ENCODE results near the gene SERPING1. TPM values are rescaled to one million over a fixed set of nuclear protein-coding genes. Genes with fewer than 3 reads are reported as not detected.

The SERPING1 gene
- total and polyA plus RNA-seq, 2 experiments from 2014 or later: 147 to 319 TPM

- in situ Hi-C loops (cut with MboI): loop anchor here (5.0 kb wide), 1 partner anchor 78 kb away; the partner anchor contains the start of gene UBE2L6
- Histone ChIP-seq H3K4me2 (ENCODE audit: unreplicated experiment) (no peak overlapping the region), H3K9me3 (ENCODE audit: low read depth) (no peaks in the 10 kb centered on the region), H2AFZ (no peak overlapping the region), H3K4me3 (no peak overlapping the region), H3F3A (ENCODE audit: insufficient read depth) (peaks cover 36% of the 10 kb centered on the region), H3K27me3 (replicated peaks; ENCODE audit: insufficient read depth) (no peaks in the 10 kb centered on the region), H3K9me2 (ENCODE audit: insufficient read depth) (no peaks in the 10 kb centered on the region), H3K9ac (no peak overlapping the region), H3K4me1 (ENCODE audit: insufficient read depth) (peaks cover 32% of the 10 kb centered on the region), H4K20me1 (ENCODE audit: insufficient read depth) (peaks cover 8% of the 10 kb centered on the region; the same call in 1 of the 2 replicates), H3K79me2 (ENCODE audit: insufficient read depth) (peaks cover 21% of the 10 kb centered on the region), H3K36me3 (ENCODE audit: low read depth) (no peaks in the 10 kb centered on the region), H3K27ac (no peak overlapping the region)
- 8 to 12% methylated on average over 17 of the region's 17 CpGs for WGBS, 2 experiments (ENCODE audit: low coverage in 1 of 2, low lambda C conversion rate in 2 of 2, missing lambda C conversion rate in 2 of 2)
- peak; percentile 78 for DNase-seq
- TF ChIP-seq EZH2phosphoT487 (IDR thresholded peaks at IDR 0.05; ENCODE audit: insufficient read depth, low read depth) (no peak), EZH2 (IDR thresholded peaks at IDR 0.05; ENCODE audit: insufficient read depth, poor library complexity, severe bottlenecking) (no peak)
Observed at GRCh38 chr11:57644748-57645688, 47.5 kb downstream of the SERPING1 start.

DNA sequence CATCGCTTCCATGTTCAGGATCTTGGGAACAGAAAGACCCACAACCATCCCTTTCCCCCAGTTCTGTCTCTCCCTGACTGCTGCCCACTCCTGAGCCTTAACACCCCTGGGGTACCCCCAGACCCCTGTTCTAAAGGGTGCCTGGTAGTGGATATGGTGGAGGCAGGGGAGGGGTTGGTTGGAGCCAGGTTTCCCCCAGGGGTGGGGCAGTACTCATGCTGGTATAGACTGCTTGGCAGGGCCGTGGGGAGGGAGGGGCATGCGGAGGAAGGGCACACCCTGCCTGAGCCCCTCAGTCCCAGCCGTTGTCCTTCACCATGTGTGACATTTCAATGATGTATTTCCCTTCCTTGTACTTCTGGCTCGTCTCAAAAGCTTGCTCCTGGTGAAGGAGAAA is 48.2 kb downstream of the SERPING1 start:
- no peaks in the 10 kb centered on the region for H3K36me3 ChIP-seq (ENCODE audit: low read depth)
- no peak overlapping the region for H2AFZ ChIP-seq
- no peaks in the 10 kb centered on the region for H3K27me3 ChIP-seq (replicated peaks; ENCODE audit: insufficient read depth)
- peaks cover 30% of the 10 kb centered on the region for H3K4me1 ChIP-seq (ENCODE audit: insufficient read depth)
- no peak for DNase-seq
- H3K9me2 ChIP-seq (ENCODE audit: insufficient read depth): no peaks in the 10 kb centered on the region
- 25 to 30% methylated on average over 4 to 5 of the region's 5 CpGs for WGBS, 2 experiments (ENCODE audit: low coverage in 1 of 2, low lambda C conversion rate in 2 of 2, missing lambda C conversion rate in 2 of 2)
- H3F3A ChIP-seq (ENCODE audit: insufficient read depth): peaks cover 36% of the 10 kb centered on the region
- TF ChIP-seq EZH2phosphoT487 (IDR thresholded peaks at IDR 0.05; ENCODE audit: insufficient read depth, low read depth) (no peak), EZH2 (IDR thresholded peaks at IDR 0.05; ENCODE audit: insufficient read depth, poor library complexity, severe bottlenecking) (no peak)
- H3K79me2 ChIP-seq (ENCODE audit: insufficient read depth): peaks cover 14% of the 10 kb centered on the region
- in situ Hi-C loops (cut with MboI): no loop called here
- no peak overlapping the region for H3K4me2 ChIP-seq (ENCODE audit: unreplicated experiment)
- no peak overlapping the region for H3K9ac ChIP-seq
- peaks cover 7% of the 10 kb centered on the region; the same call in 1 of the 2 replicates for H4K20me1 ChIP-seq (ENCODE audit: insufficient read depth)
- no peaks in the 10 kb centered on the region for H3K9me3 ChIP-seq (ENCODE audit: low read depth)
- no peak overlapping the region for H3K4me3 ChIP-seq
- no peak overlapping the region for H3K27ac ChIP-seq

GRCh38 chr11:57646194-57646798 is 48.8 kb downstream of the SERPING1 start:
- Histone ChIP-seq H3K9ac (no peak overlapping the region), H3K9me2 (ENCODE audit: insufficient read depth) (no peaks in the 10 kb centered on the region), H3K27ac (no peak overlapping the region), H3K9me3 (ENCODE audit: low read depth) (no peaks in the 10 kb centered on the region), H4K20me1 (ENCODE audit: insufficient read depth) (peaks cover 1% of the 10 kb centered on the region; the same call in 1 of the 2 replicates), H3K4me3 (no peak overlapping the region), H3K79me2 (ENCODE audit: insufficient read depth) (peaks cover 8% of the 10 kb centered on the region), H2AFZ (no peak overlapping the region), H3K27me3 (replicated peaks; ENCODE audit: insufficient read depth) (no peaks in the 10 kb centered on the region), H3K36me3 (ENCODE audit: low read depth) (no peaks in the 10 kb centered on the region), H3F3A (ENCODE audit: insufficient read depth) (peaks cover 33% of the 10 kb centered on the region), H3K4me1 (ENCODE audit: insufficient read depth) (peaks cover 26% of the 10 kb centered on the region), H3K4me2 (ENCODE audit: unreplicated experiment) (no peak overlapping the region)
- no peak for DNase-seq
- in situ Hi-C loops (cut with MboI): no loop called here
- TF ChIP-seq EZH2 (IDR thresholded peaks at IDR 0.05; ENCODE audit: insufficient read depth, poor library complexity, severe bottlenecking): no peak
- TF ChIP-seq EZH2phosphoT487 (IDR thresholded peaks at IDR 0.05; ENCODE audit: insufficient read depth, low read depth): no peak
- 74 to 76% methylated on average over 10 of the region's 10 CpGs for WGBS, 2 experiments (ENCODE audit: low coverage in 1 of 2, low lambda C conversion rate in 2 of 2, missing lambda C conversion rate in 2 of 2)

DNA sequence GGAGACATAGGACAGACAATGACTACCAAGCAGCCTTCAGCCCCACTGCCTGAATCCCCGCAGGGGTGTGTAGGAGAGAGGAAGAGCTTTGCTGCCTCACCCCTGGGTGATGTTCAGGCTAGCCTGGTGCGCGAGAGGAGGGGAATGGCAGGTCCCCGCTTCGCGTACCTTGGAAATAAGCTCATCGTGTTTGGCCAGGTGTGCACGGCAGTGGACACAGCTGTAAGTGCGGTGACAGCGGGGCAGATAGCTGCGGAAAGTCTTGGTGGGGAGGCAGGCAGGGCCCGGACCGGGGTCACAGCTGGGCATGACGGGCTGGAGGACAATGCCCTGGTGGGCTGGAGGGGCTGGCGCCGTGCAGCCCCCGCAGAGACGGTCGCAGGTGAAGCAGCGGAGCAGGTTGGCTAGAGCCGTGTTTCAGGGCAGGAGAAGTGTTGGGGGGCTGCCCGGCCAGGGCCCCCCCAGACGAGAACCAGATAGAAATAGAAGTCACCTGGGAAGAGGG is 49.4 kb downstream of the SERPING1 start:
- Histone ChIP-seq H3K4me2 (ENCODE audit: unreplicated experiment) (no peak overlapping the region), H3K9ac (no peak overlapping the region), H3K9me2 (ENCODE audit: insufficient read depth) (no peaks in the 10 kb centered on the region), H3K36me3 (ENCODE audit: low read depth) (no peaks in the 10 kb centered on the region), H3K27ac (no peak overlapping the region), H3K79me2 (ENCODE audit: insufficient read depth) (peaks cover 4% of the 10 kb centered on the region), H3F3A (ENCODE audit: insufficient read depth) (peaks cover 32% of the 10 kb centered on the region), H3K27me3 (replicated peaks; ENCODE audit: insufficient read depth) (no peaks in the 10 kb centered on the region), H3K4me3 (no peak overlapping the region), H2AFZ (no peak overlapping the region), H3K4me1 (ENCODE audit: insufficient read depth) (peaks cover 26% of the 10 kb centered on the region), H3K9me3 (ENCODE audit: low read depth) (no peaks in the 10 kb centered on the region), H4K20me1 (ENCODE audit: insufficient read depth) (no peaks in the 10 kb centered on the region; the same call in 1 of the 2 replicates)
- TF ChIP-seq EZH2 (IDR thresholded peaks at IDR 0.05; ENCODE audit: insufficient read depth, poor library complexity, severe bottlenecking): no peak
- TF ChIP-seq EZH2phosphoT487 (IDR thresholded peaks at IDR 0.05; ENCODE audit: insufficient read depth, low read depth): no peak
- 47 to 49% methylated on average over 22 to 23 of the region's 23 CpGs for WGBS, 2 experiments (ENCODE audit: low coverage in 1 of 2, low lambda C conversion rate in 2 of 2, missing lambda C conversion rate in 2 of 2)
- in situ Hi-C loops (cut with MboI): no loop called here
- DNase-seq: no peak

Data from GM23248 (cell line).